ENCODE results near the gene KASH5.
"Not testable (repeated sequence)": the region's sequence is repeated elsewhere in the genome, so short reads cannot be mapped to it uniquely, and the experiment has no call there.

KASH5 gene

GRCh38 chr19:49439836-49440235 is 51.8 kb downstream of the KASH5 start:
- no peak for DNase-seq

DNA sequence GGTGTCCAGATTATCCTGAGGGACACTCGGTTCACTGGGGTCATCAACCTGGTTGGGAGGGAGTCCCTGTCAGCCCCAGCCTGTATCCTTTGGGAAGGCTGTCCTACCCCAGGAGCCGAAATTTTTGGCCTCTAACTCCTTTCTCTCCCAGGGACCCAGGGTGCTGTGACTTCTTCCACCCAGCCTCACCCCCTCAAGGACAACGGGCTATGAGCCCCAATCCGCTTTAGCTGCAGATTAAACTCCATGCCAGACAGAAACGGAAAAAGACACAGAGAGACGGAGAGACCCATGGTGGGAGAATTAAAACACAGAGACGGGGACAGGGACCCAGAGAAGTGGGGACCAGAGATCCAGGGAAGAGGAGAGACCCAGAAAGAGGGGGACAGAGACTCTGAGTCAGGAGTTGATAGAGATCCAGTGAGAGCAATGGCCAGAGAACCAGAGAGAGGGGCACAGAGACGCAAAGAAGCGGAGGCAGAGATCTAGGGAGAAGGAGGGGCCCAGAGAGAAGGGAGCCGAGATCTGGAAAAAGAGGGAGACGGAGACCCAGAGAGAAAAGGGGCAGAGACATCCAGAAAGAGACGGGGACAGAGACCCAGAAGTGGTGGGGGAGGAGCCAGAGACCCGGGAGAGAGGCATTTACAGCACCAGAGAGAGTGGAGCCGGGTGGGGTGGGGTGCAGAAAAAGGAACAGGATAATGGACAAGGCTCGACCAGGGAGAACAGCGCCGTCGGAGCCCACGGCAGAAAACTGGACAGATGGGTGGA is 52.6 kb downstream of the KASH5 start:
- DNase-seq, result no peak

DNA sequence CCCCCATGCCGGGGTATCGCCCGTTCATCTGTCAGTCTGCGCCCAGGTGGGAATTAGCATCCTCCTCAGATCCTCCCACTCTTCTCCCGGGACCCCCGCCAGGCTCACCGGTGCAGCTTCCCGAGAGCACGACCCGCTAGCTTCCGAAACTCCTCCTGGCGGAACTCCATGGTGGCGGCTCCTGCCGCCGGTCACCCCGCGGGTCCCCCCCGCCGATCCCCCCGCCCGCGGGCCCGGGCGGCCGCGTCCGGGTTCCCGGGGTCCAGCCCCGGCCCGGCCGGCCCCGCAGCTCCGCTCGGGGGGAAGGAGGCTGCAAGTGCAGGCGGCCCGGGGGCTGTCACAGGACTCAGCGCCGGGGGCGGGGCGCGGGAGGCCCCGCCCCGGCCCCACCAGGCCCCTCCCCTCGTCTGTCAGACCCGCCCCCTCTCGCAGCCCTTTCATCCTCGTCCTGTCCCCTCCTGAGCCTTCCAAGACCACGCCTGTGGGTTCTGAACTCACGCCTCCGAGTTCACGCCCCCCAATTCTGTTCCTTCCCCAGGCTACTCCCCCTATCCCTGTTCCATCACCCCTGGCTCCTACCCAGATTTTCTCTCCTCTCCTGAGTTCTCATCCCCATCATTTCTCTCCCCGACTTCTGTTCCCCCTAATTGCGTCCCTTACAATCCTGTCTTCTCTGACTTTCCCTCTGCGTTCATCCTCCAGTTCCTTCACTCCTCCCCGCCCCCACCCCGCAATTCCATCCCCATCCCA is 53.3 kb downstream of the KASH5 start, which contains the start of gene SLC17A7:
Gene SLC17A7 (minus strand): TSS at position 318 of the 750 bp plus-strand sequence. CDS start 148 bp downstream, at position 170.
- DNase-seq, result peak; percentile 50 to 58

GRCh38 chr19:49441960-49442350 is 53.9 kb downstream of the KASH5 start:
- DNase-seq, result no peak

GRCh38 chr19:49442354-49442753 is 54.3 kb downstream of the KASH5 start:
- DNase-seq, result no peak

GRCh38 chr19:49442771-49443365 is 54.8 kb downstream of the KASH5 start:
- DNase-seq, result peak; percentile 43 to 60

DNA sequence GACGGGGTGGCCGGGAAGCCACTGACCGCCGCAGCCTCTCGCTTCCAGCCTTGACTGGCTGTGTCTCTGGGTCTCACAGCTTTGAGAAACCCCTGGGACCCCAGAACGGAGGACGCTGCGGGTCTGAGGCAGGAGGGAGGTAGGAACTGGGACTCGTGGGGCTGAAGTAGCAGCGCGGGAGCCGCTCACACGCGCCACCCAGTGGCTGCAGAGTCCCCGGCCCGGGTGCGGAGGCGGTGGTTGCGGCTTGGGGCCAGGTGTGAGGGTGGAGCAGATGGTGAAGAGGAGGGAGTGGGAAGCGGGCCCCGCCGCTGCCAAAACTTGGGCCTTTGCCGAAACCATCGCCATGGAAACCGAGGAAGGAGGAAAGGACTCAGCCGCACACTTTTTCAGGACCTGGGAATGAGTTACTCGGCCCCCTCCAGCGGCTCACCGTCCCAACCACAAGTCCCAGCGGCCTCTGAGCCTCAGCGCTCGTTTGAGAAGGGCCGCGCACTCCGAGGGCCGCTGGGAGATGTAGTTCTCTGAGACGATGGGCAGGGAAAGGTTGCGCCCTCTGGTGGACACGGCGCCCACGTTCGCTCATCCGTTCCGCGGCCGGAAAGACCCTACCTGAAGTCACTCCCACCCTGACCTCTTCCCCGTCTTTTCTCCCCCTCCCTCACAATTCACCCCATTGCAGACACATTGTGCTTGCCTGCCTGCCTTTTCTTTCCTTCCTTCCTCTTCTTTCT is 55.5 kb downstream of the KASH5 start:
- peak; percentile 93 for DNase-seq

DNA sequence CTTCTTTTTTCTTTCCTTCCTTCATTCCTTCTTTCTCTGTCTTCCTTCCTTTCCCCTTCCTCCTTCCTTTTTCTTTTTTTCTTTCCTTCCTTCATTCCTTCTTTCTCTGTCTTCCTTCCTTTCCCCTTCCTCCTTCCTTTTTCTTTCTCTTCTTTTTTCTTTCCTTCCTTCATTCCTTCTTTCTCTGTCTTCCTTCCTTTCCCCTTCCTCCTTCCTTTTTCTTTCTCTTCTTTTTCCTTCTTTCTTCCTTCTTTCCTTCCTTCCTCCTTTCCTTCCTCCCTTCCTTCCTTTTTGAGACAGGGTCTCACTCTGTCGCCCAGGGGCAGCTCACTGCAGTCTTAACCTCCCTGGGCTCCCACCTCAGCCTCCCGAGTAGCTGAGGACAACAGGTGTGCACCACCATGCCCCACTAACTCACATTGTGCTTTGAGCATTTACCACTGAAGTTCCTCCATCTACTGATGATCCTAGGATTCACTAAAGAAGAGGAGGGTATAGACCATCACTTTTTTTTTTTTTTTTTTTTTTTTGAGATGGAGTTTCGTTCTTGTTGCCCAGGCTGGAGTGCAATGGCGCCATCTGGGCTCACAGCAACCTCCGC is 56.2 kb downstream of the KASH5 start:
- DNase-seq, result not testable (repeated sequence)

GRCh38 chr19:49445997-49446396 is 57.9 kb downstream of the KASH5 start:
- DNase-seq, result no peak

GRCh38 chr19:49447485-49448431 is 59.7 kb downstream of the KASH5 start:
- peak in 1 of 2 donors; percentile 19 for DNase-seq

- DNase-seq, result no peak
Observed at GRCh38 chr19:49448432-49448786, 60.4 kb downstream of the KASH5 start.

GRCh38 chr19:49450405-49450804 is 62.4 kb downstream of the KASH5 start:
- no peak for DNase-seq

DNA sequence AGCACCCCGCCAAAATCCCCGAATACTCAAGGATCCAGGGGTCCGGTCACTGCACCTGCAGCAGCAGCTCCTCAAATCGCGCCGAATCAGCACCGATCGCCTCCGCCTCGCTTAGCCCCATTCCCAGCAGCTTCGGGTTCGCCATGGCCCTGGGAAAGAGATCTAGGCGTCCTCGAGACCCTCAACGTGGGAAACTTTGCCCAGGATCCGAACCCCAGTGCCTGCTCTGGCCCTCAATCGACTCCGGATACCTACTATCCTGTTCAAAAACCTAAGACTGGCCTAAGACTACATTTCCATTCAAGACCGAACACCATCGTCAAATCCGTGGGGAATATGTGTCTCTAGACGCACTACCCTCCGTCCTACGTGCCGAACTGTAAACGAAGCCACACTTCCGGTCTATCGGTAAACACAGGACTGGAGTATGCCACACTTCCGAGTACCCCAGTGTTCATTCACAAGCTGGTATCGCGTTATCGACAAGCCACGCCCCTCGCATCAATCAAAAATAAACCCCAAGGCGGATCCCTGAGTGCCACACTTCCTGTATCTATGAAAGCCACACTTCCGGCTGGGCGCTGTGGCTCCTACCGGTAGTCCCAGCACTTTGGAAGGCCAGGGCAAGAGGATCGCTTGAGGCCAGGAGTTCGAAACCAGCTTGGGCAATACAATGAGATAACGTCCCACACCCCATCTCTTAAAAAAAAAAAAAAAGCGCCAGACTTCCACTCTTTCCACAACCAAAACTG is 63.6 kb downstream of the KASH5 start, which contains the start of gene PIH1D1:
Gene PIH1D1 (minus strand): TSS at position 385 of the 752 bp plus-strand sequence. CDS start 240 bp downstream, at position 145.
- peak; percentile 98 for DNase-seq

GRCh38 chr19:49453013-49453756 is 65.1 kb downstream of the KASH5 start, which contains the start of gene ALDH16A1:
Gene ALDH16A1, plus strand, starts transcription at chr19:49453225. Its CDS starts 107 bp downstream, at chr19:49453332.
- DNase-seq, result peak; percentile 98

- peak; percentile 50 to 51 for DNase-seq
Observed at GRCh38 chr19:49453757-49454240, 65.8 kb downstream of the KASH5 start.

GRCh38 chr19:49455773-49456172 is 67.7 kb downstream of the KASH5 start:
- DNase-seq, result no peak

DNA sequence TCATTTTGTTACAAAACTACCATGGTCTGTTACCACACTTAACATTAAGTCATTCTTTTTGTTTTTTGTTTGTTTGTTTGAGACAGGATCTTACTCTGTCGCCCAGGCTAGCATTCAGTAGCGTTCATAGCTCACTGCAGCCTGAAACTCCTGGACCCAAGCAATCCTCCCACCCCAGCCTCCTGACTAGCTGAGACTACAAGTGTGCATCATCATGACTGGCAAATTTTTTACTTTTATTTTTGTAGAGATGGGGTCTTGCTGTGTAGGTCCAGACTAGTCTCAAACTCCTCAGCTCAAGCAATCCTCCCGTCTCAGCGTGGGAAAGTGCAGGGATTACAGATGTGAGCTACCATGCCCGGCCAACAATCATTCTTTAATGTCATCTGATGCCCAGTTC is 68.3 kb downstream of the KASH5 start:
- DNase-seq, result no peak

- no peak for DNase-seq
Observed at GRCh38 chr19:49458567-49458903, 70.5 kb downstream of the KASH5 start.

DNA sequence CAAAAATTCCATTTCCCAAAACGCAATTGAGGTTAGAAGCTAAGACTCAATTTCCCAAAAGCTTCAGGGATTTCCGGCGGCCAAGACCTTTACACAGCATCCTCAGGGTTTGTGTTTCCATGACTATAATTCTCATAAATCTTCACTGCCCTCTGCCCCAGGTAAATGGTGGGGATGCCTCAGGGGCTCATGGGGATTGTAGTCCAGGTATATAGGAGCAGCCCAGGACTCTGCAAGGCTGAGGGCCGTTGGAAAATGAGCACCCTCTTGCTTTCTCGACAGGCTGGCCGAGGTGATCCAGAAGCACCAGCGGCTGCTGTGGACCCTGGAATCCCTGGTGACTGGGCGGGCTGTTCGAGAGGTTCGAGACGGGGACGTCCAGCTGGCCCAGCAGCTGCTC is 71.3 kb downstream of the KASH5 start:
- DNase-seq, result no peak

DNA sequence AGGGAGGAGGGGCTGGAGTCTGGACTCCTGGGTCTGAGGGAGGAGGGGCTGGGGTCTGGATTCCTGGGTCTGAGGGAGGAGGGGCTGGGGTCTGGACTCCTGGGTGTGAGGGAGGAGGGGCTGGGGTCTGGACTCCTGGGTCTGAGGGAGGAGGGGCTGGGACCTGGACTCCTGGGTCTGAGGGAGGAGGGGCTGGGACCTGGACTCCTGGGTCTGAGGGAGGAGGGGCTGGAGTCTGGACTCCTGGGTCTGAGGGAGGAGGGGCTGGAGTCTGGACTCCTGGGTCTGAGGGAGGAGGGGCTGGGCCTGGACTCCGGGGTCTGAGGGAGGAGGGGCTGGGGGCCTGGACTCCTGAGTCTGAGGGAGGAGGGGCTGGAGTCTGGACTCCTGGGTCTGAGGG is 73.1 kb downstream of the KASH5 start:
- not testable (repeated sequence) for DNase-seq

All from CD4-positive, alpha-beta T cell treated with Interleukin-1 beta for 1 hour (primary cell).